Left lung (tissue), 10 donors: ENCODE measurements around the gene NUP160. TPM values are rescaled to one million over a fixed set of nuclear protein-coding genes. Genes with fewer than 3 reads are reported as not detected.
"Not testable (repeated sequence)": the region's sequence is repeated elsewhere in the genome, so short reads cannot be mapped to it uniquely, and the experiment has no call there.

ENCODE experiments used
- ATAC-seq: fragments of 200-7000 bp; cut with Tn5 transposase; one replicate; pipeline ENCODE4 v1.9.1; 2020; ENCODE audit warnings: moderate library complexity
- DNase-seq, 4 donors: peaks; one replicate each; pipeline ENCODE4 v3.0.0-alpha.2; 2013 to 2020
- H3K27ac ChIP-seq, 2 donors: fragments of 200-600 bp; sonication (generic) in 1 of 2; one replicate each; pipeline versions ENCODE4 v1.5.0 to v1.8.0; 2020 to 2021
- H3K27me3 ChIP-seq, 2 donors: fragments of 200-600 bp; sonication (generic) in 1 of 2; one replicate each; pipeline versions ENCODE4 v1.5.0 to v1.8.0; 2020 to 2021
- H3K36me3 ChIP-seq, 2 donors: fragments of 200-600 bp; sonication (generic) in 1 of 2; one replicate each; pipeline versions ENCODE4 v1.5.0 to v1.8.0; 2020 to 2021
- H3K4me1 ChIP-seq, 2 donors: fragments of 200-600 bp; one replicate each; pipeline ENCODE4 v1.8.0; 2021
- H3K4me3 ChIP-seq, 2 donors: fragments of 200-600 bp; sonication (generic) in 1 of 2; one replicate each; pipeline versions ENCODE4 v1.5.0 to v1.8.0; 2020 to 2021; ENCODE audit warnings: mild to moderate bottlenecking in 1 of 2
- H3K9me3 ChIP-seq, 2 donors: fragments of 200-600 bp; sonication (generic) in 1 of 2; one replicate each; pipeline versions ENCODE4 v1.5.0 to v1.8.0; 2020 to 2021
- intact Hi-C, 2 donors: fragments of 100-400 bp; cut with DNase I; formaldehyde crosslinking; loops; one replicate each; pipeline versions ENCODE4 v1.11.2 to v1.14.2; 2022
- polyA plus RNA-seq, 6 donors: library from polyadenylated mRNA; unstranded; fragments of 120-200 nt; gene quantifications; one replicate each; pipeline ENCODE4 v1.2.1, GENCODE V29; 2013; ENCODE audit not compliant: insufficient read length in 6 of 6
- total RNA-seq, 2 donors: library from RNA; stranded (reverse); fragmentation: NEBNext Ultra II Directional; extraction: Animal tissue kit (Norgen Biotek cat#: 25700); gene quantifications; one replicate each; pipeline ENCODE4 v1.2.1, GENCODE V29; 2021
- TF ChIP-seq, protein P1 (sequence below), 2 donors: fragments of 200-600 bp; sonication (generic) in 1 of 2; IDR thresholded peaks; one replicate each; pipeline versions ENCODE4 v1.5.0 to v1.8.0; 2021; ENCODE audit warnings: antibody characterized with exemption in 2 of 2
- donor health status: DM: no; HTN: yes; CAD: no.
- donor health status: DM: no; HTN: no; CAD: no.

NUP160 gene
- total and polyA plus RNA-seq, 8 donors = 31.9 to 84.7 (median 75.6) TPM

DNA sequence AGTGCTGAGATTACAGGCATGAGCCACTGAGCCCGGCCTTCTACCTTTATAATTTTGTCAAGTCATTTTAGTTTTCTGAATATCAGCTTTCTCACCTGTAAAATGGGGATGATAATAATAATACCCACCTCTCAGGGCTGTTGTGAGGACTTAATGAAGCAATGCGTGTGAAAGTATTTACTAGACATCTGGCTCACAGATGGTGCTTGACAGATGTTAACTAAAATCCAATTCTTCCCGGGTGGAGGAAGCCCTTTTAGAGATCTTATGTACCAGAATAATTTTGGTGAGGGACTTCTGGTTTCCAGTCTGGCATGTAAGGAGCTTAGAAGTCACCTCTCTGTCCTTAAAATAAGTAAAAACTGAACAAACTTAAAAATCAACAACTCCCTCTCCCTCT is 43.7 kb upstream of the NUP160 start:
- Histone ChIP-seq H3K4me1 (no peaks in the 10 kb centered on the region), H3K9me3 (no peaks in the 10 kb centered on the region), H3K27ac (no peak overlapping the region), H3K36me3 (no peaks in the 10 kb centered on the region), H3K27me3 (no peaks in the 10 kb centered on the region), H3K4me3 (no peak overlapping the region)
- TF ChIP-seq, protein P1, sequence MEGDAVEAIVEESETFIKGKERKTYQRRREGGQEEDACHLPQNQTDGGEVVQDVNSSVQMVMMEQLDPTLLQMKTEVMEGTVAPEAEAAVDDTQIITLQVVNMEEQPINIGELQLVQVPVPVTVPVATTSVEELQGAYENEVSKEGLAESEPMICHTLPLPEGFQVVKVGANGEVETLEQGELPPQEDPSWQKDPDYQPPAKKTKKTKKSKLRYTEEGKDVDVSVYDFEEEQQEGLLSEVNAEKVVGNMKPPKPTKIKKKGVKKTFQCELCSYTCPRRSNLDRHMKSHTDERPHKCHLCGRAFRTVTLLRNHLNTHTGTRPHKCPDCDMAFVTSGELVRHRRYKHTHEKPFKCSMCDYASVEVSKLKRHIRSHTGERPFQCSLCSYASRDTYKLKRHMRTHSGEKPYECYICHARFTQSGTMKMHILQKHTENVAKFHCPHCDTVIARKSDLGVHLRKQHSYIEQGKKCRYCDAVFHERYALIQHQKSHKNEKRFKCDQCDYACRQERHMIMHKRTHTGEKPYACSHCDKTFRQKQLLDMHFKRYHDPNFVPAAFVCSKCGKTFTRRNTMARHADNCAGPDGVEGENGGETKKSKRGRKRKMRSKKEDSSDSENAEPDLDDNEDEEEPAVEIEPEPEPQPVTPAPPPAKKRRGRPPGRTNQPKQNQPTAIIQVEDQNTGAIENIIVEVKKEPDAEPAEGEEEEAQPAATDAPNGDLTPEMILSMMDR (IDR thresholded peaks at IDR 0.05) = no peak
- ATAC-seq = no peak
- DNase-seq = no peak
- intact Hi-C loops = no loop called here

DNA sequence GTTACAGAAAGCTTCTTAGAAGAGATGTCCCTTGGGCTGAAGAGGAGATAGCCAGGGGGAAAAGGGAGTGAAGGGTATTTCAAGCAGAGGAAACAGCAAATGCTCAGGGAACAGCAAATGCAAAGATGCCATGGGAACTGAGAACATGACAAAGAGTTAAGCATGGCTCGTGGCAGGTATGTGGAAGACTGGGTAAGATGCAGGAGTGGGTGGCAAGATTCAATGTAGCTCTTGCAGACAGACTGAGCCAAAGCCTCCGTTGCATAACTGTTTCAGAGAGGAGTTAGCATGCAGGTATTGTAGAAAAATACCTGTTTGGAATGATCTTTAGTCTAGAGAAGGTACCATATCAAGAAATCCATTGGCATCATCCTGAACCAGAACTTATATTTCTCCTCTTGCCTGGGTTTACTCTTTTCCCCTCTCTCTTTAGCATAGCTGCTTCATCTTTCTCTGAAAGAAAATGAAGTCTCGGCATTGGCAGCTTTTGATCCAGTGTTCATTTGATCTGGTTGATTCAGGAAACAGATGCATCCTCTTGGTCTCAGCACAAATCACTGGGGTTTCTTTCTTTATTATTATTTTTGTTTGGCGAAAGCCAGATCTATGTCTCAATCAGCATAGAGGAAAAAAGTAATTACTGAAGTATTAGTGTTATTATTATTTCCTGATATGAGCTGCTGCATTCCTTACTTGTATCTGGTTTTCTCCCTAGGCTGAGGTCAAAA is 41.7 kb upstream of the NUP160 start:
- no peak overlapping the region for H3K27ac ChIP-seq
- no peaks in the 10 kb centered on the region for H3K36me3 ChIP-seq
- TF ChIP-seq, protein P1 (IDR thresholded peaks at IDR 0.05) = no peak
- intact Hi-C loops = no loop called here
- no peak overlapping the region for H3K4me3 ChIP-seq
- peaks cover 0 to 3% of the 10 kb centered on the region in 2 donors for H3K4me1 ChIP-seq
- DNase-seq (no peak), ATAC-seq (peak; percentile 25)
- no peaks in the 10 kb centered on the region for H3K9me3 ChIP-seq
- no peaks in the 10 kb centered on the region for H3K27me3 ChIP-seq

DNA sequence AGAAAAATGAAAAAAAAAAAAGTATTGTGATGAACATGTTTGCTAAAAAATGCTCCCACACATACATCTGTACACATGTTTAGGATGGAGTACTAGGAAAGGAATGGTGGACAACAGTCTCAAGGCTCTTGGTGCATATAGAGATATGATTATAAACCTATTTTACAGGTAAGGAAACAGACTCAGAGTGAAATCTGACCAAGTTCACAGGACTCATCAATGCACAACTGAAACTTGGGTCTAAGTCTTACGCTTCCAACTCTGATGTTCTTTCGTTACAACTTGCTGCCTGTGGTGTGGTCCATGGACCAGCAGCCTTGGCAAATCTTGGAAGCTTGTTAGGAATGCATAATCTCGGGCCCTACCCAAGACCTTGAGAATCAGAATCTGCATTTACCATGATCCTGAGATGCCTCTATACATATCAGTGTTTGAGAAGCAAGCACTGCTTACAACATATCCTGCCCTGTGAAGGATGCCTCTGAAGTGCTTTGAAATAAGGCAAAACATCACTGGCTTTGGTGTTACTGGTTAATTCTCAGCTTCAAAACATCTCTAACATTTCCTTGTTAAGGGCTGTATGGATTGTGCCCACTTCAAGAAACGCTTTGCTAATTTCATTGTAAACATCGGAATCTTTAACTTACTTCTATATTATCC is 39.9 kb upstream of the NUP160 start:
- intact Hi-C loops = no loop called here
- TF ChIP-seq, protein P1 (IDR thresholded peaks at IDR 0.05) = no peak
- Histone ChIP-seq H3K4me1 (peaks cover 0 to 3% of the 10 kb centered on the region in 2 donors), H3K36me3 (no peaks in the 10 kb centered on the region), H3K27ac (no peak overlapping the region), H3K4me3 (no peak overlapping the region), H3K27me3 (no peaks in the 10 kb centered on the region), H3K9me3 (no peaks in the 10 kb centered on the region)
- no peak for ATAC-seq
- DNase-seq = no peak

DNA sequence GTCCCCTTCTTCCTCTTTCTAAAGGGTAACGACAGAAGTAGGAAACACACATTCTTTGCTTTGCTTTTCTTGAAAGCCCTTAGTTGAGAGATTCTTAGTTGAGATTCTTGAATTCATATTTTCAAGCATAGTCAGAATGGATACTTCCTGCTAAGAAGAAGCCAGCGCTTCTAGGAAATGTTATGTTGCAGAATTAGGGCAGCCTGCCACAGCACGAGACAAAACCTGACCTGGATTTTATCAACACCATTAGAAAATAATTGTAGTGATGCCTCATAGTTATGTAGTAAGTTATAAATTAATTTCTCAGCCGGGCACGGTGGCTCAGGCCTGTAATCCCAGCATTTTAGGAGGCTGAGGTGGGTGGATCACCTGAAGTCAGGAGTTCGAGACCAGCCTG is 37.9 kb upstream of the NUP160 start:
- intact Hi-C loops = no loop called here
- Histone ChIP-seq H3K9me3 (no peaks in the 10 kb centered on the region), H3K4me1 (peaks cover 0 to 7% of the 10 kb centered on the region in 2 donors), H3K4me3 (no peak overlapping the region), H3K27ac (peak overlapping the region; percentile 20 to 45), H3K36me3 (no peaks in the 10 kb centered on the region), H3K27me3 (no peaks in the 10 kb centered on the region)
- DNase-seq = peak in 2 of 4 donors; percentile 42 to 47
- TF ChIP-seq, protein P1 (IDR thresholded peaks at IDR 0.05) = no peak
- ATAC-seq = peak; percentile 77

DNA sequence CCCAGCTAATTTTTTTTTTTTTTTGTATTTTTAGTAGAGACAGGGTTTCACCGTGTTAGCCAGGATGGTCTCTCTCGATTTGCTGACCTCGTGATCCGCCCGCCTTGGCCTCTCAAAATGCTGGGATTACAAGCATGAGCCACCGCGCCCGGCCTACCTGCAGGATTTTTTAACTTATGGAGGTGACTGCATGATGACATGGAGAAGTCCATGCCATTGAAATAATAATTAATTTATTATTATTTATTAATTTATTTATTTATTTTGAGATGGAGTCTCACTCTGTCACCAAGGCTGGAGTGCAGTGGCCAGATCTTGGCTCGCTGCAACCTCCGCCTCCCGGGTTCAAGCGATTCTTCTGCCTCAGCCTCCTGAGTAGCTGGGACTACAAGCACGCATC is 34.3 kb upstream of the NUP160 start:
- ATAC-seq, H3K36me3 ChIP-seq, H3K27ac ChIP-seq, H3K27me3 ChIP-seq, DNase-seq, H3K9me3 ChIP-seq, H3K4me3 ChIP-seq, intact Hi-C loops: not testable (repeated sequence)
- peaks cover 0 to 13% of the 10 kb centered on the region in 2 donors for H3K4me1 ChIP-seq
